GM21786 (cell line): ENCODE data around the gene AIG1.

ENCODE experiments used
- ATAC-seq: cut with Tn5 transposase; IDR thresholded peaks from one replicate; pipeline ENCODE4 v1.9.1; 2021; ENCODE audit not compliant: unreplicated experiment

AIG1 gene

GRCh38 chr6:143349530-143349929 is 288.8 kb downstream of the AIG1 start:
- no peak for ATAC-seq

DNA sequence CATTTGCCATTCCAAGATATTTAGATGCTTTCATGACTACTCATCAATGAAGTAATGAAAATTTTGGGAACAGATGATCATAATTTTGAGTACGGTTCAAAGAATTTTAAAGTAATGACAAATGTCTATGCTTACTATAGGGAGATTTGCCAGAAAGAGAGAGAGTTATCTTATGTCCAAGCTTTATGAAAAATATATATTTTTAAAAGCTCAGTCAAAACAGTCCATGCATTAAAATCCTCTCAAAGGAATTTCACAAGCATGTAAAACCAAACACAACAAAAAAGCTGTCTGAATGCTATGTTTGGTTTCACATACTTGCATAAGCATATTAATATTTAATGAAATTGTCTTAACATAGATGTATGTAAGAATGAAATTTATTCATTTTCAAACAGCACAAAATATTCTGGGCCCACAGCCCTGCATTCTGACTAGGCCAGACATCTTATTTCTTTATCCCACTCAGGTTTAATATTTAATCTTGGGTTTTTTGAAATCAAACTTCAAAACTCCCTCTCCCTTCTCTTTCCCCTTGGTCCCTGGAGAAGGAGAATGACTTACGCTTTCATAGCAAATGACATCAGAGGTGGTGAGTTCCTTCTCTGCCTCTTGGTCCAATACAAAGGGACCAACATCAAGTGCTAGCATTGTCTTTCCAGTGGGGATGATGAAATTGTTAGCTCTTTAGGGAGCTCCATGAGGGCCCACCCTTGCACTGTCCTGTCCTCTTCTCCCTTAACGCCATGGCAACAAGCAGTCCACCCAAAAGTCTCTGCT is 295.6 kb downstream of the AIG1 start:
- no peak for ATAC-seq

DNA sequence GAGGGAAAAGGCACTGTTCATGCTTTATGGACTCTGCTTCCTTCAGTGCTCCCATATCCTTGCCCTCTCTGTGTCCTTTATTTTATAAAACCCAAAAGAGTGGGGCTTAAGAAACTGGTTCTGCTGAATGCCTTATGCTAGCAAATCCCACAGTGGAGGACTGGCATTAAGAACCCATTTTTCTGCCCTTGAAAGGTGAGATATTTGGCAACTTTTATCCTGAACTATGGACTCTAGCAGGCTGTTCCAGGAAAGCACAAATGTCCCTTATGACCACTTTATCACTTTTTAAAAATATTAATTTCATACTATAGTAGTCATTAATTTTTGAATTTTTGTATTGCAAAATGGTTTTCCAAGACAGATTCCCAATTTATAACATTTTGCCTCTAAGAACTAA is 296.5 kb downstream of the AIG1 start:
- no peak for ATAC-seq

- ATAC-seq: no peak
These were observed 297.0 kb downstream of the AIG1 start for GRCh38 chr6:143357561-143358255.

DNA sequence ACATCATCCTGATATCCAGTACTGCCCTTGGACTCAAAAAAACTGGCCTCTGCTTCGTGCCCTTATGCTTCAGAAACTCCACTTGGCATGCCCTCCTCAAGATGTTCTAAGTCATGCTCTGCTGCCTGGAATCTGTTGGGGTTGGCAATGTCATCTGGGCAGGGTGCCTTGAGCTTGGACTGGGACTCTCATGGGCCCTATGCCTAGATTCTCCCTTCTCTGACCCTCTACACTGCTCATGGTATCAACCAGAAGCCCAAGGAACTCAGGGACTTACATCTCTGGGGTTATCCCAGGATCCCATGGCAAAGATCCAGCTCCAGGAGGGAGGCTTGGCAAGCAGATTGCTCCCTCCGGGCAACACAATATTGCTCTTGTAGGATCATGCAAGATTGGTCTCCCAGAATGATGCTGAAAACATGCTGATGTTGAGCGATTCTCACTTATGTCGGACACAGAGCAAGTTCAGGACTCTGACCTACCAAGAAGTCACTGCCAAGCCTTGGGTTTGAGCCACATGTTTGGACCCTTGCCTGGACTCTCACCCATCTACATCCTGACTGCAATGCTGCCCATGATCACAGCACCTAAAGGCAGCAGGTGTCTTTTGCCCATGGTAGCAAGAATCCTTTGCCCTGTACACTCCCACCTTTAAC is 301.0 kb downstream of the AIG1 start:
- ATAC-seq: no peak

DNA sequence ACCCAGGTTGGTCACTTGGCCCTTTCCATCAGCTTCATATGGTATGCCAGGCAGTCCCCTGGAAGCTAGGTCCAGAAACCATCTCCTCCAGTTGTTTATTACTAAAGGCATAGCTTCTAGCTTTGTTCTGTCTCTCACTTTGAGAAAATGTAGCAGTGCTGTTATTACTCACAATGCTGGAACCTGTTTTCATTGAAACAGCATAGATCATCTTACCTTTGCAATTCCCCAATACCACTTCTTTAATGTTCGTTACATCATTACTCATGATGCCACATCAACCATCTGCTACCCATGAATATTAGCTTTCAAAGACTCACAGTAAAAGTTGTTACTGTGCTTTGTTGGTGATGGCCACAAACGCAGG is 301.5 kb downstream of the AIG1 start:
- no peak for ATAC-seq

DNA sequence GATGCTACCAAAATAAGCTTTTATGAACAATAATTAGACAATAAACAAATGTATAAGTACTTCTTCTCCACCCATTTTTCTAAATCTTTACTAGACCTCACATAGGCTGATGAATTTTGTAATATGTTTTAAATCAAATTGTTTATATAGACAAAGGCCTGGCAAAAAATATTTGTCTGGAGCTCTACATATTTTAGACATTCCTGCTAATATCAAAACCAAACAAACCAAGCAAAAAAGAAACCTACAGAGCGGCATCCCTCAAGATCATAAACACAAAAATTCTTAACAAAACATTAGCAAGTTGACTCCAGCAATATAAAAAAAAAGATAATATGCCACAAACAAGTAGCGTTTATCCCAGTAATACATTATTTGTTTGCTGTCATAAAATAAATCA is 302.6 kb downstream of the AIG1 start:
- ATAC-seq: no peak

GRCh38 chr6:143368426-143368825 is 307.7 kb downstream of the AIG1 start:
- ATAC-seq: peak; percentile 94

GRCh38 chr6:143369971-143370370 is 309.3 kb downstream of the AIG1 start:
- no peak for ATAC-seq

GRCh38 chr6:143370812-143371370 is 310.2 kb downstream of the AIG1 start:
- ATAC-seq: no peak

DNA sequence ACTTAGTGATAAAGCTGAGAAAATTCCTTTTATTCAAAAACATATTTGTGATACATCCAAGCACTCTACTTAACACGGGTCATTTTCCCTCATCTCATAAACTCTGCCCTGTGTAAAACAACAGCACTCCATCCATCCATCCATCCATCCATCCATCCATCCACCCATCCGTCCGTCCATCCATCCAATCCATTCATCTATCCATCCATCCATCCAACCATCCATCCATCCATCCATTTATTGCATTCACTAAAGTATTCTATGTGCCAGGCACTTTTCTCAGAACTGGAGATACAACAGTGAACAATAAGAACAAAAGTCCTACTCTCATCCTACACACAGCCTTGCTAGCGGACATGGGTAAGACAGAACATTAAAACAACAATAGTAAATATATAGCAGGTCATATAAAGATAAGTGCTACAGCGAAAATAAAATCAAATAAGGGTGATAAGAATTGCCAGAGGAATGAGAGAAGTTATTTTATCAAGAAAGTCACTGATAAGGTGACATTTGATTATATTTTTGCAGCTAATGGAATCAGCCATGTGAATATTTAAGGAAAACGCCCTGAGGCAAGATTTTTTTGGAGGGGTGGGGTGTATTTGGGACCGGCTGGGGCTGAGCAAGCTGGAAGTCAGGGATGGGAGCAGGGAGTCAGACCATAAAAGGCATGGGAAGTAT is 311.7 kb downstream of the AIG1 start:
- ATAC-seq: no peak

GRCh38 chr6:143374014-143374413 is 313.3 kb downstream of the AIG1 start:
- no peak for ATAC-seq

DNA sequence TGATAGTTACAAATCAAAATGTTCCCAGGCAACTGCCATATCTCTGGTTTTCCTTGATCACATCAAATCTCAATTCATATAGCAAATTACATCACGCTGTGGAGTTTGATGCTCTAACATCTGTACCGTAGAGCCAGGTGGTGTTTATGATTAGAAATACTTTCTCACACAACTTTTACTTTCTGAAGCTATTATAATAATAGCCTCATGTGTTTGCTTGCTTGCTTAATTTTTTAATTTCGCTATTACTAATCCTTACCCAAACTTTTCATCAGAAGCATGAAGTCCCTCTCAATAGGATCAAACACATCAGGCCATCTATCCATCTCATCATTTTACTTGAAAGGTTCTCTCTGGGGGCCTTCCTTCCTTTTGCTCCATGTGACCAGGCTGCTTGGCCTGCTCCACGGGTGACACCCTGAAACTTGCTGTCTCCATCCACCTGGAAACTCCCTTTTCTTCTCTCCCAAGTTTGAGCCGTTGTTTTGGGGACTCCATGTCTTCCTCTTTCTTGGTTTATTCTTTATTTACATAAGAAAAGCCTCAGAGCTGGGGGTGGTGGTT is 314.4 kb downstream of the AIG1 start:
- ATAC-seq: no peak

DNA sequence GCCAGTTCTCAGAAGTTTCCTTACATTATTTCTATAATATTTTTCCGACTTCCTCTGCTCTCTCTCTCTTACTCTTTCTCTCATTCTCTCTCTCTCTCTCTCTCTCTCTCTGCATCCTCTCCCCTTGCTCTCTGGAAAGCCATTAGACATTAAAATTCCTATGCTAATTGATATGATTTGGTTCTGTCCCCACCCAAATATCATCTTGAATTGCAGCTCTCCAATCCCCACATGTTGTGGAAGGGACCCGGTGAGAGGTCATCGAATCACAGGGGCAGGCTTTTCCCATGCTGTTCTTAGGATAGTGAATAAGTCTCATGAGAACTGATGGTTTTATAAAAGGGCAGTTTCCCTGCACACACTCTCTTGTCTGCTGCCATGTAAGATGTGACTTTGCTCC is 315.7 kb downstream of the AIG1 start:
- ATAC-seq: no peak

- no peak for ATAC-seq
These were observed 316.2 kb downstream of the AIG1 start for GRCh38 chr6:143376861-143377260.

DNA sequence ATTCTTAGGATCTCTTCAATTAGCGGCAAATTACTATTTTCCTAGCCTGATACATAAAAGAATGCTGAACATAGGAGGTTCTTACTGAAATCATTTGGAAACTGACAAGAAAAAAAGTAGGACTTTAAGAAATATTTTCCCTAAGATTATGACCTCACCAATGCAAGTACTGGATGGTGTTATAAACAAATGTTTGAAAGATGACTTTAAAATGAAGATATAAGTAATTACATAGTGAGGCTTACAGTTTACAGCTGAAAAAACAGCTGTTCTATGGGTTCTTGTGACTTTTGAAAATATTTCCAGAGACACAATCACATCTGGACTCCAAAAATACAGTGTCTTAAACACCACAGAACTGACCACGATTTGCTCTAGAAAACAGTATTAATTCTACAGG is 324.9 kb downstream of the AIG1 start:
- no peak for ATAC-seq

DNA sequence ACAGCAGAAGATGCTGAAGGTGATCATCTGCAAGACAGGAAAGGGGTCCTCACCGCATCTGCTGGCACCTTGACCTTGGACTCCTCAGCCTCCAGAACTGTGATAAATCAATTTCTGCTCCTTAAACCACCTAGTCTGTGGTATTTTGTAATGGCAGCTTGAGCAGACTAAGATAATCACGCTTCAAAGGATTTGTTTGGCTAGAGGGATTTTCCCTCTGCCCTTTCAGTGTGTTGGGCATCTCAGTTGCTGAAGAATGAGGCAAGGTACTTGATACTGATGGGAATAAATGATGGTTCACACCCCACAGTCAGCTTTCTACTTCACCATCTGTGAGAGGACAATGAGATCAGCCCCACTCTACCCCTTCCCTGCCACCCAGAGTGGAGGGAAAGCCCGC is 329.6 kb downstream of the AIG1 start:
- ATAC-seq: no peak
